Aorta (tissue), 5 donors: ENCODE results near the gene DIP2B. TPM values are rescaled to one million over a fixed set of nuclear protein-coding genes. Genes with fewer than 3 reads are reported as not detected.

Experiments used
- ATAC-seq: fragments of 200-7000 bp; cut with Tn5 transposase; one replicate; pipeline ENCODE4 v1.9.1; 2022; ENCODE audit warnings: moderate library complexity; ENCODE audit not compliant: low FRiP score
- DNase-seq, 2 donors: peaks; one replicate each; pipeline ENCODE4 v3.0.0-alpha.2; 2020
- H3K27ac ChIP-seq, 2 donors: one replicate each; pipeline ENCODE4 v1.5.1; 2013; ENCODE audit warnings: low read length in 2 of 2, mild to moderate bottlenecking in 2 of 2, moderate library complexity in 2 of 2, control low read depth in 1 of 2, inconsistent platforms in 1 of 2, low read depth in 1 of 2
- H3K27me3 ChIP-seq, 2 donors: one replicate each; pipeline ENCODE4 v1.6.1; 2013; ENCODE audit warnings: control low read depth in 1 of 2, low read length in 1 of 2, mild to moderate bottlenecking in 1 of 2, moderate library complexity in 1 of 2; ENCODE audit not compliant: insufficient read depth in 2 of 2, control insufficient read depth in 1 of 2
- H3K36me3 ChIP-seq, 2 donors: one replicate each; pipeline ENCODE4 v1.6.1; 2013; ENCODE audit warnings: control low read depth in 1 of 2, low read length in 1 of 2, mild to moderate bottlenecking in 1 of 2; ENCODE audit not compliant: insufficient read depth in 2 of 2, control insufficient read depth in 1 of 2
- H3K4me1 ChIP-seq, 2 donors: one replicate each; pipeline ENCODE4 v1.6.1; 2013; ENCODE audit warnings: low read length in 2 of 2, control low read depth in 1 of 2, mild to moderate bottlenecking in 1 of 2, moderate library complexity in 1 of 2; ENCODE audit not compliant: insufficient read depth in 2 of 2, control insufficient read depth in 1 of 2
- H3K4me3 ChIP-seq, 2 donors: one replicate each; pipeline ENCODE4 v1.5.1; 2013; ENCODE audit warnings: low read length in 2 of 2, control low read depth in 1 of 2, mild to moderate bottlenecking in 1 of 2
- H3K9me3 ChIP-seq: one replicate; pipeline ENCODE4 v1.6.1; 2013; ENCODE audit warnings: mild to moderate bottlenecking, low read length; ENCODE audit not compliant: control insufficient read depth
- WGBS, 2 donors: extraction: QIAGEN DNeasy Blood & Tissue Kit; methylation state at CpG; one replicate each; pipeline ENCODE4 v1.1.7; 2013; 5-methylcytosine and 5-hydroxymethylcytosine counted together
- intact Hi-C, 2 donors: fragments of 100-400 bp; cut with DNase I; formaldehyde crosslinking; loops; one replicate each; pipeline versions ENCODE4 v1.14.2 to v1.15.0; 2022
- polyA plus RNA-seq, 2 donors: library from polyadenylated mRNA; stranded (reverse); fragments of 200-250 nt; gene quantifications; one replicate each; pipeline ENCODE4 v1.2.3, GENCODE V29; 2013
- total RNA-seq, 2 donors: library from RNA; stranded (reverse); fragmentation: NEBNext Ultra II Directional; extraction: Animal tissue kit (Norgen Biotek cat#: 25700); gene quantifications; one replicate each; pipeline ENCODE4 v1.2.1, GENCODE V29; 2021
- donor health status: healthy with polysubstance abuse.
- donor health status: Bipolar disorder and iron deficiency.
- donor health status: DM: no; HTN: no; CAD: no.
- donor health status: DM: no; HTN: no; CAD: no.
- donor health status: DM: yes; HTN: yes; CAD: no.

Gene DIP2B
- total and polyA plus RNA-seq, 4 donors, result 2.9 to 25.0 (median 10.2) TPM

DNA sequence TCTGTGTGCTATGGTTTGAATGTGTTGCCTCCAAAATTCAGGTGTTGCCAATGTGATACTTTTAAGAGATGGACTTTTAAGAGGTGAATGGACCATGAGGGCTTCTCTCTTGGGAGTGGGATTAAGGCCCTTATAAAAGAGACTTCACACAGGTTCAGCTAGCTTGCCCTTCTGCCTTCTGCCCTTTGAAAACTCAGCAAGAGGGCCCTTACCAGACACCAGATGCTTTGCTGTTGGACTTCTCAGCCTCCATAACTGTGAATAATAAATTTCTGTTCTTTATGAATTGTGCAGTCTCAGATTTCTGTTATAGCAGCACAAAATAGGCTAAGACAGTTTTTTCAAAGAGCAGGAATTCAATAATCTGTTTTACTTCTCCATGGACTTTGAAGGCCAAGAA, 86.1 kb downstream of the DIP2B start:
- Histone ChIP-seq H3K36me3 (no peaks in the 10 kb centered on the region), H3K9me3 (no peaks in the 10 kb centered on the region), H3K27me3 (no peaks in the 10 kb centered on the region), H3K4me1 (no peaks in the 10 kb centered on the region), H3K27ac (no peak overlapping the region), H3K4me3 (no peak overlapping the region)
- no peak for ATAC-seq
- DNase-seq, result no peak
- intact Hi-C loops, result no loop called here

DNA sequence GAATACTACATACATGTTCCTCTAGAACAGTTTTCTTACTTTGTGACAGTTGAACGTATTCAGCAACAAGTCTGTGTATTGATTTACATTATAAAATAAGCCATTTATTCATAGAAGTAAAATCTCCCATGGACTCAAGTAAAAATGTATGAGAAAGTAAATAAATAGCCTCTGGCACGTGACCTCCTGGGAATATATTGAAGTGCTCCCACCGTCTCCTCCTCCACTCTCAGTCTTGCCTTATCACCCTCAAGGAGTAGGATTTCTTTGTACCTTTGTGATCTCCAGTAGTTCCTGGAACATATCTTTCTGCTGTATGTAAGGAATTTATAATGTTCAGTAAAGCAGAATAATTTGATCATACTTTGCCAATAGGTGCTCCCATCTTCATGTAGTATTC, 90.9 kb downstream of the DIP2B start:
- intact Hi-C loops, result no loop called here
- Histone ChIP-seq H3K9me3 (no peaks in the 10 kb centered on the region), H3K36me3 (no peaks in the 10 kb centered on the region), H3K27me3 (no peaks in the 10 kb centered on the region), H3K27ac (no peak overlapping the region), H3K4me3 (no peak overlapping the region), H3K4me1 (no peaks in the 10 kb centered on the region)
- ATAC-seq, result no peak
- 90 to 92% methylated on average over 3 of the region's 3 CpGs for WGBS, 2 donors
- no peak for DNase-seq

GRCh38 chr12:50597200-50598195, 92.7 kb downstream of the DIP2B start:
- no peak for DNase-seq
- Histone ChIP-seq H3K27ac (no peak overlapping the region), H3K27me3 (no peaks in the 10 kb centered on the region), H3K9me3 (no peaks in the 10 kb centered on the region), H3K36me3 (no peaks in the 10 kb centered on the region), H3K4me3 (no peak overlapping the region), H3K4me1 (no peaks in the 10 kb centered on the region)
- 46 to 47% methylated on average over 9 of the region's 9 CpGs for whole genome bisulfite sequencing, 2 donors
- intact Hi-C loops, result no loop called here
- ATAC-seq, result no peak

DNA sequence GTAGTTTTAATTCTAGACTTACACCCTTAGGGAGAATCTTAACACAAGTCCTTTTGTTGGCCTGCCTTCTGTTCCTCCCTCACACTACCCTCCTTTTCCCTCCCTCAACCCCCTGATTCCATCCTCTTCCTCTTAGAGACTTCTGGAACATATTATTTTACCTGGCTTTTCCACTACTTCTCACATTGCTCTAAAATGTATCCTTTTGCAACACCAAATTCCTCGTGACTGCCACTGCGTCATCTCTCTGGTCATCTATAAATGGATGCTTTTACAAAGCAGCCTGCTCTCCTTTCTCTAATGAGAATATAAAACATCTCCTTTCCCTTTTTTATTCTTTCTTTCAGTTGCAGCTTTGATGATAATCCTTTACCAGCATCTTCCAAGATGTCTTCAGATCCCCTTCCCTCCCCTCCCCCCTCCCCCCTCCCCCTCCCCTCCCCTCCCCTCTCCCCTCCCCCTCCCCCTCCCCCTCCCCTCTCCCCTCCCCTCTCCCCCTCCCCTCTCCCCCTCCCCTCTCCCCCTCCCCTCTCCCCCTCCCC, 93.6 kb downstream of the DIP2B start:
- DNase-seq (no peak), ATAC-seq (no peak)
- Histone ChIP-seq H3K4me3 (no peak overlapping the region), H3K27ac (no peak overlapping the region), H3K9me3 (no peaks in the 10 kb centered on the region), H3K4me1 (no peaks in the 10 kb centered on the region), H3K27me3 (no peaks in the 10 kb centered on the region), H3K36me3 (no peaks in the 10 kb centered on the region)
- 64 to 71% methylated on average over 2 of the region's 2 CpGs for WGBS, 2 donors
- intact Hi-C loops, result no loop called here

DNA sequence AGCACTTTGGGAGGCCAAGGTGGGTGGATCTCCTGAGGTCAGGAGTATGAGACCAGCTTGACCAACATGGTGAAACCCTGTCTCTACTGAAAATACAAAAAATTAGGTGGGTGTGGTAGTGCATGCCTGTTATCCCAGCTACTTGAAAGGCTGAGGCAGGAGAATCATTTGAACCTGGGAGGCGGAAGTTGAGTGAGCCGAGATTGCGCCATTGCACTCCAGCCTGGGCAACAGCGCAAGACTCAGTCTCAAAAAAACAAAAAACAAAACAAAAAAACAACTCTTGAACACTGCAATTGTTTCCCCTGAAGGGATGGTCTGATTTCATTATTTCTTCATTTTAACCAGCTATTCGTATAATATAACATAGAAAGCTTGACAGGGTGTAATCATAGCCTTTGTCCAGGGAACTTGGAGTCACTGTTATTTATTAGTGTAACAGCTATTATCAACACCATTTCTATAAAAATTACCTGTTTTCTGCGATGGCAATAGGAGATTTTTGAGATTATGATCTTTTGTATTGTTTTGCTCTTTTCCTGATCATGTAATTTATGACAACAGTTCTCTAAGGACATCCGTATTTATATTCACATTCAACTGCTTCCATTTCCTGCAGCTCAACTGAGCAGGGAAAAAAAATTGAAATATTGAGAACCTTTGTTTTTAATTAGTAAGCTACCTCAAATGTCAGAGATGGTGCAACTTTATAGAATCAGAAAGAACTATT, 94.7 kb downstream of the DIP2B start:
- no peaks in the 10 kb centered on the region for H3K4me1 ChIP-seq
- intact Hi-C loops, result no loop called here
- H3K27ac ChIP-seq, result no peak overlapping the region
- H3K36me3 ChIP-seq, result no peaks in the 10 kb centered on the region
- no peak overlapping the region for H3K4me3 ChIP-seq
- 95 to 96% methylated on average over 7 of the region's 7 CpGs for WGBS, 2 donors
- H3K9me3 ChIP-seq, result no peaks in the 10 kb centered on the region
- no peak for ATAC-seq
- no peak for DNase-seq
- no peaks in the 10 kb centered on the region for H3K27me3 ChIP-seq

- WGBS, 2 donors, result 96 to 100% methylated on average over 1 of the region's 1 CpG
- intact Hi-C loops, result no loop called here
- Histone ChIP-seq H3K4me3 (no peak overlapping the region), H3K27ac (no peak overlapping the region), H3K4me1 (no peaks in the 10 kb centered on the region), H3K27me3 (no peaks in the 10 kb centered on the region), H3K36me3 (no peaks in the 10 kb centered on the region), H3K9me3 (no peaks in the 10 kb centered on the region)
- DNase-seq, result no peak
- no peak for ATAC-seq
Observed at GRCh38 chr12:50600364-50600763, 95.6 kb downstream of the DIP2B start.

GRCh38 chr12:50603817-50604639, 99.2 kb downstream of the DIP2B start:
- WGBS, 2 donors, result 35 to 36% methylated on average over 4 of the region's 4 CpGs
- intact Hi-C loops, result no loop called here
- no peak overlapping the region for H3K27ac ChIP-seq
- no peaks in the 10 kb centered on the region for H3K27me3 ChIP-seq
- DNase-seq, result no peak
- no peaks in the 10 kb centered on the region for H3K4me1 ChIP-seq
- ATAC-seq, result no peak
- H3K9me3 ChIP-seq, result no peaks in the 10 kb centered on the region
- H3K4me3 ChIP-seq, result no peak overlapping the region
- H3K36me3 ChIP-seq, result no peaks in the 10 kb centered on the region

- H3K27me3 ChIP-seq, result no peaks in the 10 kb centered on the region
- ATAC-seq (no peak), DNase-seq (no peak)
- no peaks in the 10 kb centered on the region for H3K4me1 ChIP-seq
- WGBS, 2 donors, result 97% methylated on average over 1 of the region's 1 CpG
- no peak overlapping the region for H3K4me3 ChIP-seq
- H3K27ac ChIP-seq, result no peak overlapping the region
- H3K9me3 ChIP-seq, result no peaks in the 10 kb centered on the region
- intact Hi-C loops, result no loop called here
- H3K36me3 ChIP-seq, result no peaks in the 10 kb centered on the region
Observed at GRCh38 chr12:50604640-50604920, 99.8 kb downstream of the DIP2B start.
